HepG2 (cell line): Measurements from ENCODE around the gene DTX4. TPM values are rescaled to one million over a fixed set of nuclear protein-coding genes. Genes with fewer than 3 reads are reported as not detected.

Source experiments
- ATAC-seq: fragments of 200-7000 bp; cut with Tn5 transposase; 3 replicates; pipeline ENCODE4 v1.9.1; 2020; ENCODE audit warnings: mild to moderate bottlenecking, moderate library complexity
- BruUV-seq: library from RNA; stranded (reverse); fragments of 400-500 nt; replicated peaks from 2 replicates; lab custom pipeline; 2021; lab: Mats Ljungman, UMichigan
- CTCF ChIA-PET: fragments of 300-600 bp; formaldehyde crosslinking; extraction: SDS; loops from one replicate; lab custom pipeline; 2021; ENCODE audit warnings: low total read pairs, inconsistent platforms, low intra/inter-chr PET ratio; lab: Yijun Ruan, JAX
- POLR2A ChIA-PET: fragments of 350-600 bp; sonication (Branson Sonifier 250); formaldehyde crosslinking; loops from one replicate; lab custom pipeline; 2020; ENCODE audit warnings: antibody characterized with exemption, inconsistent platforms; lab: Yijun Ruan, JAX
- DNase-seq: peaks from one replicate; pipeline ENCODE4 v3.0.0-alpha.2; 2015; ENCODE audit warnings: low spot score
- FAIRE-seq: peaks from 3 replicates; lab custom pipeline; 2011; peaks lifted over from hg19 to GRCh38; lab: Jason Lieb, UNC
- H2AFZ ChIP-seq: one replicate; pipeline ENCODE4 v1.6.1; 2011; ENCODE audit warnings: low read length, inconsistent platforms
- H3K27ac ChIP-seq: fragments of 300-600 bp; 3 replicates; pipeline ENCODE4 v1.8.0; 2011; ENCODE audit warnings: mixed run types, mild to moderate bottlenecking, mixed read lengths, low read length, inconsistent platforms; ENCODE audit not compliant: insufficient read depth; ENCODE audit errors: extremely low read length
- H3K27me3 ChIP-seq, 2 experiments: fragments of 200-600 bp in 1 of 2; 2 replicates in 1 of 2; 3 replicates in 1 of 2; pipeline versions ENCODE4 v1.6.0 to v1.8.0; 2011; ENCODE audit warnings: low read length in 2 of 2, mild to moderate bottlenecking in 2 of 2, moderate library complexity in 2 of 2, inconsistent platforms in 1 of 2; ENCODE audit not compliant: insufficient read depth in 2 of 2, control insufficient read depth in 1 of 2
- H3K36me3 ChIP-seq, 2 experiments: fragments of 200-600 bp in 1 of 2; replicated peaks in 1 of 2; 2 replicates in 1 of 2; 3 replicates in 1 of 2; pipeline versions ENCODE4 v1.5.1 to v1.8.0; 2011; ENCODE audit warnings: low read length in 2 of 2, inconsistent platforms in 1 of 2; ENCODE audit not compliant: insufficient read depth in 2 of 2, control insufficient read depth in 1 of 2
- H3K4me1 ChIP-seq: 2 replicates; pipeline ENCODE4 v1.5.1; 2012; ENCODE audit warnings: low read length, inconsistent platforms; ENCODE audit not compliant: insufficient read depth
- H3K4me2 ChIP-seq: 2 replicates; pipeline ENCODE4 v1.6.0; 2011; ENCODE audit warnings: low read depth, low read length, inconsistent platforms
- H3K4me3 ChIP-seq, 3 experiments: fragments of 200-600 bp in 1 of 3; sonication (generic), shearing (Covaris generic) in 1 of 3; replicated peaks in 1 of 3; 2 replicates each; pipeline ENCODE4 v1.5.1; 2011 to 2016; ENCODE audit warnings: low read length in 3 of 3, inconsistent platforms in 2 of 3, low read depth in 2 of 3, mild to moderate bottlenecking in 2 of 3, control low read depth in 1 of 3, mixed read lengths in 1 of 3; ENCODE audit not compliant: insufficient read depth in 1 of 3
- H3K79me2 ChIP-seq: one replicate; pipeline ENCODE4 v1.6.1; 2011; ENCODE audit warnings: low read length, inconsistent platforms; ENCODE audit not compliant: insufficient read depth
- H3K9ac ChIP-seq: 2 replicates; pipeline ENCODE4 v1.6.0; 2011; ENCODE audit warnings: mild to moderate bottlenecking, low read depth, low read length, inconsistent platforms; ENCODE audit not compliant: insufficient read depth
- H3K9me3 ChIP-seq: 2 replicates; pipeline ENCODE4 v1.5.1; 2012; ENCODE audit warnings: mild to moderate bottlenecking, low read length
- H4K20me1 ChIP-seq: 2 replicates; pipeline ENCODE4 v1.6.0; 2011; ENCODE audit warnings: inconsistent platforms, mild to moderate bottlenecking, low read length, moderate library complexity; ENCODE audit not compliant: insufficient read depth
- CEBPB ChIP-seq: IDR thresholded peaks from 2 replicates; pipeline ENCODE4 v1.6.1; 2011; ENCODE audit warnings: low read depth, low read length, improper control_type of control experiment, borderline replicate concordance
- CENPBD1 ChIP-seq: sonication (generic); formaldehyde crosslinking; IDR thresholded peaks from 2 replicates; pipeline ENCODE4 v1.8.0; 2022; ENCODE audit warnings: missing genetic modification reagents, low read depth, mild to moderate bottlenecking, borderline replicate concordance
- FOSL2 ChIP-seq: sonication (generic); formaldehyde crosslinking; IDR thresholded peaks from 2 replicates; pipeline ENCODE4 v1.4.0; 2020; ENCODE audit warnings: missing genetic modification reagents
- HNF4A ChIP-seq: sonication (generic); formaldehyde crosslinking; IDR thresholded peaks from 2 replicates; pipeline ENCODE4 v1.4.0; 2020; ENCODE audit warnings: missing genetic modification reagents
- MAFF ChIP-seq: IDR thresholded peaks from 2 replicates; pipeline ENCODE4 v1.6.1; 2011; ENCODE audit warnings: low read depth, low read length, improper control_type of control experiment
- MLLT10 ChIP-seq: sonication (generic); formaldehyde crosslinking; IDR thresholded peaks from 2 replicates; pipeline ENCODE4 v1.4.0; 2020; ENCODE audit warnings: missing genetic modification reagents
- NFE2 ChIP-seq: sonication (generic); formaldehyde crosslinking; IDR thresholded peaks from 2 replicates; pipeline ENCODE4 v1.4.0; 2020; ENCODE audit warnings: missing genetic modification reagents
- ONECUT2 ChIP-seq: sonication (generic); formaldehyde crosslinking; IDR thresholded peaks from 2 replicates; pipeline ENCODE4 v1.4.0; 2020; ENCODE audit warnings: missing genetic modification reagents
- PAWR ChIP-seq: sonication (generic); formaldehyde crosslinking; IDR thresholded peaks from 2 replicates; pipeline ENCODE4 v1.4.0; 2020; ENCODE audit warnings: missing genetic modification reagents, mild to moderate bottlenecking, borderline replicate concordance
- REL ChIP-seq: sonication (generic); formaldehyde crosslinking; conservative IDR thresholded peaks from 2 replicates; pipeline ENCODE4 v1.8.0; 2022; ENCODE audit warnings: mild to moderate bottlenecking, missing genetic modification reagents, moderate library complexity
- SRSF9 ChIP-seq: fragments of 200-400 bp; formaldehyde crosslinking; IDR thresholded peaks from 2 replicates; pipeline ENCODE4 v1.6.1; 2018; ENCODE audit warnings: borderline replicate concordance, mild to moderate bottlenecking, low read depth, low read length; ENCODE audit not compliant: insufficient read depth, poor library complexity, severe bottlenecking
- TBX3 ChIP-seq: fragments of 450-650 bp; IDR thresholded peaks from 2 replicates; pipeline ENCODE4 v1.6.1; 2017; ENCODE audit warnings: antibody characterized with exemption, mild to moderate bottlenecking, inconsistent platforms, borderline replicate concordance
- ZC3H4 ChIP-seq: sonication (generic); formaldehyde crosslinking; IDR thresholded peaks from 2 replicates; pipeline ENCODE4 v1.4.0; 2020; ENCODE audit warnings: missing genetic modification reagents, borderline replicate concordance
- ZNF275 ChIP-seq: sonication (generic); formaldehyde crosslinking; IDR thresholded peaks from 2 replicates; pipeline ENCODE4 v1.8.0; 2022; ENCODE audit warnings: missing genetic modification reagents, mild to moderate bottlenecking, inconsistent platforms, borderline replicate concordance
- ZNF615 ChIP-seq: sonication (generic); formaldehyde crosslinking; IDR thresholded peaks from 2 replicates; pipeline ENCODE4 v1.5.0; 2020; ENCODE audit warnings: mild to moderate bottlenecking, missing genetic modification reagents, borderline replicate concordance
- ZNF737 ChIP-seq: sonication (generic); formaldehyde crosslinking; IDR thresholded peaks from 2 replicates; pipeline ENCODE4 v1.5.0; 2020; ENCODE audit warnings: missing genetic modification reagents, mild to moderate bottlenecking, borderline replicate concordance
- WGBS: methylation state at CpG from one replicate; pipeline ENCODE4 v1.1.6; 2017; ENCODE audit warnings: low lambda C conversion rate; 5-methylcytosine and 5-hydroxymethylcytosine counted together
- in situ Hi-C: cut with HindIII; loops from 2 replicates; pipeline ENCODE4 v1.10.0; 2017; ENCODE audit warnings: low pct_unique_long_range_greater_than_20kb; ENCODE audit not compliant: extremely low pct_ligation_motif_present
- intact Hi-C: fragments of 100-400 bp; cut with micrococcal nuclease; formaldehyde crosslinking; loops from one replicate; pipeline ENCODE4 v1.10.0; 2022; ENCODE audit not compliant: unreplicated experiment
- polyA plus RNA-seq, 8 experiments: library from polyadenylated mRNA; depleted of rRNA in 3 of 8; stranded (reverse) in 7 of 8; unstranded in 1 of 8; fragments of >200 nt; fragmentation: Illumina TruSeq in 4 of 8; extraction: Trizol in 4 of 8; gene quantifications; 2 replicates each; pipeline versions ENCODE4 v1.2.1 to v1.2.3, GENCODE V29; 2011 to 2016; ENCODE audit warnings: low read depth in 4 of 8, missing spikeins in 1 of 8, mixed read lengths in 1 of 8; ENCODE audit not compliant: insufficient read depth in 1 of 8
- total RNA-seq, 5 experiments: library from RNA; depleted of rRNA; stranded (reverse); fragments of >200 nt; fragmentation: Illumina TruSeq; extraction: Trizol; gene quantifications; 2 replicates each; pipeline ENCODE4 v1.2.3, GENCODE V29; 2016; ENCODE audit warnings: low read depth in 1 of 5
- TF ChIP-seq, protein P1 (sequence below): sonication (generic); formaldehyde crosslinking; IDR thresholded peaks from 2 replicates; pipeline ENCODE4 v1.8.0; 2022; ENCODE audit warnings: missing genetic modification reagents, mild to moderate bottlenecking, borderline replicate concordance
- TF ChIP-seq, protein P2 (sequence below): sonication (generic); formaldehyde crosslinking; IDR thresholded peaks from 2 replicates; pipeline ENCODE4 v1.4.0; 2020; ENCODE audit warnings: missing genetic modification reagents, borderline replicate concordance

Gene DTX4
- total and polyA plus RNA-seq, 2 of the 13 experiments (the other 11 are each of a cell fraction or from before 2014, with no cell fraction given) = 0.67 to 5.6 TPM

- no peak for TF ChIP-seq REL (CRISPR knock-in tag)
- no peak for TF ChIP-seq HNF4A
- no peak for TF ChIP-seq FOSL2 (CRISPR knock-in tag)
- no peak for TF ChIP-seq ZNF615 (CRISPR knock-in tag)
- no peak for TF ChIP-seq ZC3H4
- TF ChIP-seq ZNF275 (CRISPR knock-in tag) = no peak
- no peak for TF ChIP-seq TBX3
- no peak for TF ChIP-seq ZNF737 (CRISPR knock-in tag)
These were observed 41.1 kb downstream of the DTX4 start, which contains the start of gene MPEG1 (continued) for GRCh38 chr11:59212744-59213631.

GRCh38 chr11:59214141-59214893, 42.4 kb downstream of the DTX4 start:
- intact Hi-C loops = no loop called here
- in situ Hi-C loops = no loop called here
- ATAC-seq (no peak), DNase-seq (no peak), FAIRE-seq (no peak)
- BruUV-seq = no TSS peak
- ChIA-PET CTCF (no interaction called here), POLR2A (no interaction called here)
- Histone ChIP-seq H4K20me1 (no peaks in the 10 kb centered on the region), H3K4me1 (no peaks in the 10 kb centered on the region), H3K9ac (no peak overlapping the region), H3K4me2 (no peak overlapping the region), H3K27ac (no peak overlapping the region), H3K79me2 (no peaks in the 10 kb centered on the region), H2AFZ (no peak overlapping the region), H3K36me3 (no peaks in the 10 kb centered on the region), H3K9me3 (no peaks in the 10 kb centered on the region), H3K27me3 (no peaks in the 10 kb centered on the region), H3K4me3 (no peak overlapping the region)
- 20% methylated on average over 1 of the region's 2 CpGs for WGBS
- no peak for TF ChIP-seq ONECUT2 (CRISPR knock-in tag)
- TF ChIP-seq NFE2 = no peak
- TF ChIP-seq, protein P1, sequence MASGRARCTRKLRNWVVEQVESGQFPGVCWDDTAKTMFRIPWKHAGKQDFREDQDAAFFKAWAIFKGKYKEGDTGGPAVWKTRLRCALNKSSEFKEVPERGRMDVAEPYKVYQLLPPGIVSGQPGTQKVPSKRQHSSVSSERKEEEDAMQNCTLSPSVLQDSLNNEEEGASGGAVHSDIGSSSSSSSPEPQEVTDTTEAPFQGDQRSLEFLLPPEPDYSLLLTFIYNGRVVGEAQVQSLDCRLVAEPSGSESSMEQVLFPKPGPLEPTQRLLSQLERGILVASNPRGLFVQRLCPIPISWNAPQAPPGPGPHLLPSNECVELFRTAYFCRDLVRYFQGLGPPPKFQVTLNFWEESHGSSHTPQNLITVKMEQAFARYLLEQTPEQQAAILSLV (CRISPR knock-in tag) = no peak
- no peak for TF ChIP-seq PAWR (CRISPR knock-in tag)
- TF ChIP-seq, protein P2, sequence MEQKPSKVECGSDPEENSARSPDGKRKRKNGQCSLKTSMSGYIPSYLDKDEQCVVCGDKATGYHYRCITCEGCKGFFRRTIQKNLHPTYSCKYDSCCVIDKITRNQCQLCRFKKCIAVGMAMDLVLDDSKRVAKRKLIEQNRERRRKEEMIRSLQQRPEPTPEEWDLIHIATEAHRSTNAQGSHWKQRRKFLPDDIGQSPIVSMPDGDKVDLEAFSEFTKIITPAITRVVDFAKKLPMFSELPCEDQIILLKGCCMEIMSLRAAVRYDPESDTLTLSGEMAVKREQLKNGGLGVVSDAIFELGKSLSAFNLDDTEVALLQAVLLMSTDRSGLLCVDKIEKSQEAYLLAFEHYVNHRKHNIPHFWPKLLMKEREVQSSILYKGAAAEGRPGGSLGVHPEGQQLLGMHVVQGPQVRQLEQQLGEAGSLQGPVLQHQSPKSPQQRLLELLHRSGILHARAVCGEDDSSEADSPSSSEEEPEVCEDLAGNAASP (CRISPR knock-in tag) = no peak
- TF ChIP-seq CEBPB = no peak
- TF ChIP-seq MAFF = no peak
- no peak for TF ChIP-seq MLLT10 (CRISPR knock-in tag)
- TF ChIP-seq SRSF9 = no peak
- no peak for TF ChIP-seq CENPBD1 (CRISPR knock-in tag)
